GM10248 (cell line): ENCODE data around the gene ETF1.

Experiments used
- CTCF ChIA-PET: fragments of 300-600 bp; sonication (Branson Sonifier 250); formaldehyde crosslinking; extraction: SDS; loops from one replicate; lab custom pipeline; 2021; ENCODE audit warnings: antibody characterized with exemption; lab: Yijun Ruan, JAX
- POLR2A ChIA-PET: fragments of 350-650 bp; sonication (Branson Sonifier 250); formaldehyde crosslinking; extraction: SDS; loops from one replicate; lab custom pipeline; 2020; ENCODE audit warnings: antibody characterized with exemption; lab: Yijun Ruan, JAX
- DNase-seq: peaks from one replicate; pipeline ENCODE4 v3.0.0; 2012; ENCODE audit errors: extremely low spot score
- TF ChIP-seq, protein P1 (sequence below): IDR thresholded peaks from 2 replicates; pipeline ENCODE4 v1.5.1; 2012; ENCODE audit warnings: mild to moderate bottlenecking, low read depth; ENCODE audit errors: extremely low read depth, missing control alignments, control extremely low read depth

Gene ETF1

DNA sequence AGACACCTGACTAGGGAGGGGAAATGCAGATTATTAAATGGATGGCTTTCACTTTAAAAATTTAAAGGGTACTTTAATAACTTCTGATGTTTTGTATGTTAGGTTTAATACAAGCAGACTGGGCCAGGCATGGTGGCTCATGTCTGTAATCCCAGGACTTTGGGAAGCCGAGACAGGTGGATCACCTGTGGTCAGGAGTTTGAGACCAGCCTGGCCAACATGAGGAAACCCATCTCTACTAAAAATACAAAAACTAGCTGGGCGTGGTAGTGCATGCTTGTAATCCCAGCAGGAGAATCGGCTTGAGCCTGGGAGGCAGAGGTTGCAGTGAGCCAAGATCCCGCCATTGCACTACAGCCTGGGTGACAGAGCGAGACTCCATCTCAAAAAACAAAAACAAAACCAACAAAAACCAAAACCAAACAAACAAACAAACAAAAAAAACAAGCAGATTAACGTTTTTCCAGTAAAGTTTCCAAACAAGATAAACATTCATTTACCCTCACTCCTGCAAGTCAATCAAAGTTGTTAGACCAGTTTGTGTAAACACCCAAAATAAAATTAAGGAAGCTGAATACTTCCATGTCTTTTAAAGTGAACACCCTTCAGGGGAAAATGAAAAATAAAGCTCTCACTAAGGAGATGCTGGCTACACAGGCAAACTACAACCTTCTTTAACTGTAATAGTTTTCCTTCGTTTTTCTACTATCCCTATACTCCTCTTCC is 14.1 kb downstream of the ETF1 start:
- POLR2A ChIA-PET = interaction anchor here (0.5 kb wide), 1 partner anchor 1975 kb away, joined by 5 read pairs; no protein-coding TSS in a partner anchor
- DNase-seq = no peak
- TF ChIP-seq, protein P1, sequence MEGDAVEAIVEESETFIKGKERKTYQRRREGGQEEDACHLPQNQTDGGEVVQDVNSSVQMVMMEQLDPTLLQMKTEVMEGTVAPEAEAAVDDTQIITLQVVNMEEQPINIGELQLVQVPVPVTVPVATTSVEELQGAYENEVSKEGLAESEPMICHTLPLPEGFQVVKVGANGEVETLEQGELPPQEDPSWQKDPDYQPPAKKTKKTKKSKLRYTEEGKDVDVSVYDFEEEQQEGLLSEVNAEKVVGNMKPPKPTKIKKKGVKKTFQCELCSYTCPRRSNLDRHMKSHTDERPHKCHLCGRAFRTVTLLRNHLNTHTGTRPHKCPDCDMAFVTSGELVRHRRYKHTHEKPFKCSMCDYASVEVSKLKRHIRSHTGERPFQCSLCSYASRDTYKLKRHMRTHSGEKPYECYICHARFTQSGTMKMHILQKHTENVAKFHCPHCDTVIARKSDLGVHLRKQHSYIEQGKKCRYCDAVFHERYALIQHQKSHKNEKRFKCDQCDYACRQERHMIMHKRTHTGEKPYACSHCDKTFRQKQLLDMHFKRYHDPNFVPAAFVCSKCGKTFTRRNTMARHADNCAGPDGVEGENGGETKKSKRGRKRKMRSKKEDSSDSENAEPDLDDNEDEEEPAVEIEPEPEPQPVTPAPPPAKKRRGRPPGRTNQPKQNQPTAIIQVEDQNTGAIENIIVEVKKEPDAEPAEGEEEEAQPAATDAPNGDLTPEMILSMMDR = no peak
- CTCF ChIA-PET = interaction anchor here (0.7 to 2.7 kb wide), 8 partner anchors 8 to 79 kb away, joined by 3 to 11 read pairs (median 6); no protein-coding TSS in a partner anchor

DNA sequence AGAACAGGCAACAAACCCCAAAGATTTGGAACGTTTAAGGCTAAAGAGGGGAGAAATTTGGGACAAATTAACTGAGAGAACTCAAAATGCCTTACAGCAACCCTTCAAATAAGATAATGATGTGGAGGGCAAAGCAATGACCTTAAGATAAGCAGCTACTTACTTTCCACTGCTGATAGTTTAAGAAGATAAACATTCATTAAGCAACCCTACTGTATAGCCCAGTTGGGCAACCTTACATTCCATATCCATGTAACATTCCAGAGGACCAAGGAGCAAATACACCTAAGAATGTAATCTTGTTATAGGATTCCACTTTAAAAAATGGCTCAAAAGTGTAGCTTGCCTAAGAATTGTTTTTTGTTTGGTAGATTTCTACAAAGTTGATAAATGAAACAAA is 14.8 kb downstream of the ETF1 start:
- ChIA-PET POLR2A (interaction anchor here (1.1 kb wide), 1 partner anchor 25 kb away, joined by 3 read pairs; no protein-coding TSS in a partner anchor), CTCF (interaction anchor here (0.6 to 2.5 kb wide), 5 partner anchors 12 to 177 kb away, joined by 3 to 9 read pairs (median 3); no protein-coding TSS in a partner anchor)
- TF ChIP-seq, protein P1 = no peak

DNA sequence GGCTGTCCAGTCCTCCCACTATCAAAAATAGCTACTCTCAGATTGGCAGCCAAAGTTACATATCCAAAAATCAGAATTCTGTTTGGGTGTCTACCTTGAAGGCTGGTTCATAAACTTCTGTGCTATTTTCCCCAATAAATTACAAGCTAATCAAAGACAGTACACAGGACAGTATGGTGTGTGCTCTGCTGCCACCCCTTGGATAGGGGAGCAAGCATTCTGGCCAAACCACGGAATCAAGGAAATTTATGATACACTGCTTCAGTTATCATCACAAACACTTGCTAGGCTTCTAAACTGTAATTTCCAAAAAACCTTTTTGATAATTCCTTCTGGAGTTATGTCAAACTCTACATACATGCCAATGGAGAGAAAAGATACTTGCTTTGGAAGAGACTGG is 15.9 kb downstream of the ETF1 start:
- ChIA-PET CTCF (interaction anchor here (1.2 to 3.0 kb wide), 8 partner anchors 9 to 304 kb away, joined by 3 to 20 read pairs (median 8); partner anchors contain the start of gene EGR1), POLR2A (interaction anchor here (1.1 to 2.0 kb wide), 2 partner anchors 13 to 24 kb away, joined by 3 to 4 read pairs; no protein-coding TSS in a partner anchor)
- TF ChIP-seq, protein P1 = no peak

More for the DNA sequence above, 14.8 kb downstream of the ETF1 start:
- DNase-seq = no peak

DNA sequence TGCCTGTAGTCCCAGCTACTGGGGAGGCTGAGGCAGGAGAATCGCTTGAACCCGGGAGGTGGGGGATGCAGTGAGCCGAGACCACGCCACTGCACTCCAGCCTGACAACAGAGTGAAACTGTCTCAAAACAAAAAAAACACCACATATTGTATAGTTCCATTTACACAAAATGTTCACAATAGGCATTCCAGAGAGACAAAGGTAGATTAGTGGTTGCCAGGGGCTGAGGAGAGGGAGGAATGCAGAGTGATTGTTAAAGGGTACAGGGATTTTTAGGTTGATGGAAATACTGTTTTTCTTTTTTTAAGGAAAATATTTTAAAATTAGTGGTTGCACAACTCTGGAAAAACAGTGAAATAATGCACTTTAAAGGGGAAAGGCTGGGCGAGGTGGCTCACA is 19.6 kb downstream of the ETF1 start:
- CTCF ChIA-PET = no interaction called here
- TF ChIP-seq, protein P1 = no peak
- POLR2A ChIA-PET = no interaction called here
- no peak for DNase-seq

More for the DNA sequence above, 15.9 kb downstream of the ETF1 start:
- DNase-seq = no peak

DNA sequence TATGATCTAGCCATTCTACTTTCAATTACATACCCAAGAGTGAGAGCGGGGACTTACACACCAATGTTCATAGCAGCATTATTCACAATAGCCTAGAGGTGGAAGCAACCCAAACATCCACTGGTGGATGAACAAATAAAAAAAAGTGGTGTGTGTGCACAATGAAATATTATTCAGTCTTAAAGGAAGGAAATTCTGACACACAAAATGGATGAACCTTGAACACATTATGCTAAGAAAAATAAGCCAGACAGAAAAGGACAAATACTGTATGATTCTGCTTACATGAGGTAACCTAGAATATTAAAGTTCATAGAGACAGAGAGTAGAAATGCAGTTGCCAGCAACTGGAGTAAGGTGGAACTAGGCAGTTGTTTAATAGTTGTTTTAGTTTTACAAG is 22.1 kb downstream of the ETF1 start:
- DNase-seq = no peak
- TF ChIP-seq, protein P1 = no peak
- CTCF ChIA-PET = interaction anchor here (1.0 kb wide), 2 partner anchors 8 to 17 kb away, joined by 3 read pairs; no protein-coding TSS in a partner anchor
- POLR2A ChIA-PET = interaction anchor here (0.6 kb wide), 1 partner anchor 12 kb away, joined by 3 read pairs; no protein-coding TSS in a partner anchor

DNA sequence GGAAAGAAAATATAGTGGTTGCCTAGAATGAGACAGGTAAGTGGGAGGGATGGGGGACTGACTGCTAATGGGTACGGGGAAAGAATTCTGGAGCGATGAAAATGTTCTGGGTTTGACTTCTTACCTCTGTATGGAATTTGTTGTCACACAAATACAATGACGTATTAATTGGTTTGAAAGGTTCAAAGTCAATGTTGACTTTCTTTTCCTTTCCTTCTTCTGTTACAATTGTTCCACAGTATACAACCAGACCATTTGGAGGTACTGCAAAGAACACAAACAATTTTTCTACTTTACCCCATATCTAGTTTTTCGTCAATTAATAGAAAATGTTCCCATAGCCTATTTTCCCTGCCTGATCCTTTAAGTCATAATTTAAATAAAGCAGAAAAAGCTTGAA is 25.6 kb downstream of the ETF1 start:
- ChIA-PET POLR2A (interaction anchor here (1.3 kb wide), 1 partner anchor 26 kb away, joined by 3 read pairs; the partner anchor contains the start of gene ETF1), CTCF (interaction anchor here (2.6 to 7.6 kb wide), 2 partner anchors 13 to 14 kb away, joined by 11 to 53 read pairs; no protein-coding TSS in a partner anchor)
- TF ChIP-seq, protein P1 = no peak
- no peak for DNase-seq
